ENCODE results near the gene C11orf91. TPM values are rescaled to one million over a fixed set of nuclear protein-coding genes. Genes with fewer than 3 reads are reported as not detected.

Gene C11orf91
- total and polyA plus RNA-seq, 4 donors, result not detected

Other genes starting within 250 kb of the C11orf91 start
- gene CD59, start 35.6 kb upstream of the C11orf91 start, total RNA-seq, result 100 to 1,000 TPM; 157 to 326 TPM
- 100 to 1,000 TPM; 123 to 161 TPM for gene CD59, start 35.6 kb upstream of the C11orf91 start, polyA plus RNA-seq (ENCODE audit: insufficient read length in 2 of 2)
- 10 to 100 TPM; 72.8 to 73.9 TPM for gene FBXO3, start 73.7 kb upstream of the C11orf91 start, total RNA-seq
- gene FBXO3, start 73.7 kb upstream of the C11orf91 start, polyA plus RNA-seq (ENCODE audit: insufficient read length in 2 of 2), result 10 to 100 TPM; 60.6 to 64.1 TPM
- 10 to 100 TPM; 22.3 to 72.7 TPM for gene LMO2, start 191.2 kb upstream of the C11orf91 start, total RNA-seq
- gene LMO2, start 191.2 kb upstream of the C11orf91 start, polyA plus RNA-seq (ENCODE audit: insufficient read length in 2 of 2), result 10 to 100 TPM; 52.5 to 60.0 TPM